Measurements from ENCODE around the gene GVQW3.

The GVQW3 gene

DNA sequence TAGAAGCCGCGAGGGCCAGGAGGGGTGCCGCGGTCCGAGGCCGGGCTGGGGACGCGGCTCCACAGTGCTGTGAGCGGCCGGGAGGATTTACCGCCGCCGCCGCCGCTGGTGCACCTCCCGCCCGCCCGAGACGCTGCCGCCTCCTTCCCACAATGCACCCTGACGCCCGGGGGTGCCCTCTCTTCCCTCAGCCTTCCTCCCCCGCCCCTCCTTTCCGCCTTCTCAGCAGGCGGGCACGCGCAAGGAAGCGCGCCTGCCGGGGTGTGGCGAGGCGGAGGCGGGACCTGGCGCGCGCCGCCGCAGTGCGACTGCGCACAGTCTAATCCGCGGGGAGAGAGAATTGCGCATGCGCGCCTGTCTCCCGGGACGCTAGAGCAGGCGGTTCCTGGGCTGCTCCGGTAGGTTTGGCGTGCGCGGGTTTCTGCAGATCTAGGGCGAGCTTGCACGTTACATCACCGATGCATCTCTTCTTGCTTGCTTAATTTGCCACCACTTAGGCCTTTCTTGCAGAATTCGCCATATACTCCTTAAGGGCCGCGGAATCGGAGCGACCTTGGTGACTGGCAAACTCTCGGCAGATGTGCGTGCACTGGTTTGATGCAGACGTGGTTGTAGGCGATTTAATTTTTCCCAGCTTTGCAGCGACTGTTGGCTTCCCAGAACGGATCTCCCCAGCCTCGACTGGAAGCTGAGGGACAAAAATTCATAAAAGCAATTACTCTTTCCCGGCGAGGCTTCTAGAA, at the start of gene GVQW3, which contains the start of gene THAP12:
Gene GVQW3 (plus strand): TSS at position 347 of the 743 bp plus-strand sequence. CDS start 506 bp downstream, outside the sequence.
Gene THAP12 (minus strand): TSS at position 156 of the 743 bp plus-strand sequence. CDS start 296 bp downstream, outside the sequence.
- no peak for TF ChIP-seq ZNF274 (IDR thresholded peaks at IDR 0.05; ENCODE audit: low read depth, low read length)
- H3K4me3 ChIP-seq (ENCODE audit: low read length) = peak within 1 kb of the TSS; percentile 98

DNA sequence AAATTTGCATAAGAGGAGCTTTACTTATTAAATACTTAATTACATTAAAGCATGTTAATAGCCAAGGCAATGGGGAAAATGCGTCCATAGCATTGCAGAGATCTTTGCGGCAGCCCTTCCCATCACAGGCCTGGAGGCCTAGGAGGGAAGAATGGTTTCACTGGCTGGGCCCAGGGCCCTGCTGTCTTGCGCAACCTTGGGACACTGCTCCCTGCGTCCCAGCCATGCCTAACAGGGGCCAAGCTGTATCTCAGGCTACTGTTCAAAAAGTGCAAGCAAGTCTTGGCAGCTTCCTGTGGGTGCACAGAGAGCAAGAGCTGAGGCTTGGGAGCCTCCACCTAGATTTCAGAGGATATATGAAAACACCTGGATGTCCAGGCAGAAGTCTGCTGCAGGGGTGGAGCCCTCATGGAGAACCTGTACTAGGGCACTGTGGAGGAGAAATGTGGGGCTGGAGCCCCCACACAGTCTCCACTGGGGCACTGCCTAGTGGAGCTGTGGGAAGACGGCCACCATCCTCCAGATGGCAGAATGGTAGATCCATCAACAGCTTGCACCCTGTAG, 46.2 kb upstream of the GVQW3 start:
- TF ChIP-seq ZNF274 (IDR thresholded peaks at IDR 0.05; ENCODE audit: low read depth, low read length) = no peak
- H3K4me3 ChIP-seq (ENCODE audit: low read length) = no peak overlapping the region

DNA sequence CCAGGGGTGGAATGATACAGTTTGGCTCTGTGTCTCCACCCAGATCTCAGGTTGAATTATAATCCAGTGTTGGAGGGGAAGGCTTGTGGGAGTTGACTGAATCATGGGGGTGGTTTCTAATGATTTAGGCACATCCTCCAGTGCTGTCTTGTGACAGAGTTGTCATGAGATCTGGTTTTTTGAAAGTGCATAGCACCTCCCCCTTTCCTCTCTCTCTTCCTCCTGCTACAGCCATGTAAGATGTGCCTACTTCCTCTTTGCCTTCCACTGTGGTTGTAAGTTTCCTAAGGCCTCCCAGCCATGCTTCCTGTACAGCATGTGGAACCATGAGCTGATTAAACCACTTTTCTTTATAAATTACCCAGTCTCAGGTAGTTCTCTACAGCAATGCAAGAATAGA, 45.3 kb upstream of the GVQW3 start:
- TF ChIP-seq ZNF274 (IDR thresholded peaks at IDR 0.05; ENCODE audit: low read depth, low read length) = no peak
- no peak overlapping the region for H3K4me3 ChIP-seq (ENCODE audit: low read length)

DNA sequence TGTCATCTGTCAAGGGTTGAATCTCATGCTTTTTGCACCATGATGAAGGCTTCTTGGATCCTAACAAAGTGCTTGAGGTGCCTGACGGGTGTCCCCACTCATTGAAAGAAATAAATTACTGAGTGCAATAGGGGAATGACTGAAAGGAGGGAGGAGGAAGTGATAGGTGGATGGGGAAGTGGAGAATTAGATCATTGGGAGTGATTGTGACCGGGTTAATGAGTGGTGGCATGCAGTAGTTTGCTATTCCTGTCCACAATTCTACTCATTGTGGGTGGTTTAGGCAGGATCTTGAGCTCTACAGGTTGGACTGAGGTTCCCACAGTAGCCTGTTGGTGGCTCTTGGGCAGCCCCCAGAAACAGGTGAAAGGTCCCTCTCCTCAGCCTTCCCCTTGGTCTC, 44.5 kb upstream of the GVQW3 start:
- no peak overlapping the region for H3K4me3 ChIP-seq (ENCODE audit: low read length)
- no peak for TF ChIP-seq ZNF274 (IDR thresholded peaks at IDR 0.05; ENCODE audit: low read depth, low read length)

DNA sequence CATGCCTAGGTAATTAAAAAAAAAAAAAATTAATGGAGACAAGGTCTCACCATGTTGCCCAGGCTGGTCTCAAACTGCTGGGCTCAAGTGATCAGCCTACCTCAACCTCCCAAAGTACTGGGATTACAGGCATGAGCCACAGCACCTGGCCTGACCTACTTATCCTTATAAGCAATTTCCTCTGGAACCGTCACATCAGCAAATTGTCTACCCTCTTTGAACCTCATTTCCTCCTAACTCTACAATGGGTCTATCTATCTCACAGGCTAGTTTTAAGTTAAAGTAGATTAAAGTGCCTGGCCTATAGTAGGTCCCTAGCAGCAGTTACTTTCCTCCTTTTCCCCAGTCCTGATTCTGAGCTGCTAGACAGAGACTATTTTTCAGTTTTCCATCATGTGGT, 43.7 kb upstream of the GVQW3 start:
- H3K4me3 ChIP-seq (ENCODE audit: low read length) = no peak overlapping the region
- TF ChIP-seq ZNF274 (IDR thresholded peaks at IDR 0.05; ENCODE audit: low read depth, low read length) = no peak

DNA sequence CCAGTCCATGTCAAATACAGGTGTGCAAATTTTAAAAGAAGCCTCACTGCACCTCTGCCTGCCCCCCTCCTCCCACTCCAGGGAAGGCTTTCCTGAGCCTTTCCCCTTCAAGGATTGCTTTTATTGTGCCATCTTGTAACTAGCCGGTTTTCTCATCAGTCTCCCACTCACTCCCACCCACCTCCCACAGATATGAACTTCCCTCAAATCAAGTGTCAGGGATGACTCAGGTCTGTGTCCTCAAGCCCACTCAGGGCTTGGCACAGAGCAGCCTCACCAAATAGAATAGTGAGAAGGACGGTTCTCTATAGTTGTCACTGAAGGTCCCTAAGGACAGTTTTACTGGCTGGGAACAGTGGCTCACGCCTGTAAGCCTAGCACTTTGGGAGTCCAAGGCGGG, 43.2 kb upstream of the GVQW3 start:
- no peak for TF ChIP-seq ZNF274 (IDR thresholded peaks at IDR 0.05; ENCODE audit: low read depth, low read length)
- no peak overlapping the region for H3K4me3 ChIP-seq (ENCODE audit: low read length)

DNA sequence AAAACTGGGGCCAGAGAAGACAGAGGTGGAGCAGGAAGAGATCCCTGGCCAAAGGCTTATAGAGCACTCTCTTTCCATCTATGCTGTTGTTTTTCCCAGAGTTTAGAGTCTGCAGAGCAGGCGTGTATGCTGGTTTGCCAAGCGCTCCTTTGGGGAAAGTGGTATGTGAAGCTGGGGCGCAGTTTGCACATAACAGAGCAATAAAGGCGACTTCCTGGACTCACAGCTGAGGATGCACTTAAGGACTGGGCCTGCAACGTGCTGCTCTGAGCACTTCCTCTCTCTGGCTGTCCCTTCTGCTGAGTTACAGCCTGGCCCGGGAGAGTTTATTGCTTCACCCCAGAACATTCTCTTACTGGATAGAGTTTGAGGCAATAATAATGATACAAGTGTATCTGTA, 41.9 kb upstream of the GVQW3 start:
- no peak overlapping the region for H3K4me3 ChIP-seq (ENCODE audit: low read length)
- no peak for TF ChIP-seq ZNF274 (IDR thresholded peaks at IDR 0.05; ENCODE audit: low read depth, low read length)

DNA sequence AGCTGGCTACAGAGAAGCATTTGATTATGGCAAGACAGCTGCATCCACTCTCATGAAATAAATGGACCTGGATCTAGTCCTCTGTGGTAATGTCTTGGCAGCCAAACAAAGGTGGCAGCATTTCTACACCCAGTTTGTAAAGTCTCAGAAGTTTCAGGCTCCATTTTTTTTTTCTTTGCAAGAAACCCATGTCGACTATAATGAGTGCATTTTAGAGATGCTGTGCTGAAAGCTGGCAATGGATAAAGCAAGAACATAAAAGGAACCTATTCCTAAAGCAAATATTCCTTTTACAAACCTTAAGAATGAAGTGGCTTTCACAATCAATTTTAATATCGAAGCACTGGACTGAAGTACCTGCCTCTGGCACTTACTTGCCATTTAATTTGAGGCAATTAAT, 33.7 kb upstream of the GVQW3 start:
- no peak for TF ChIP-seq ZNF274 (IDR thresholded peaks at IDR 0.05; ENCODE audit: low read depth, low read length)
- H3K4me3 ChIP-seq (ENCODE audit: low read length) = no peak overlapping the region

DNA sequence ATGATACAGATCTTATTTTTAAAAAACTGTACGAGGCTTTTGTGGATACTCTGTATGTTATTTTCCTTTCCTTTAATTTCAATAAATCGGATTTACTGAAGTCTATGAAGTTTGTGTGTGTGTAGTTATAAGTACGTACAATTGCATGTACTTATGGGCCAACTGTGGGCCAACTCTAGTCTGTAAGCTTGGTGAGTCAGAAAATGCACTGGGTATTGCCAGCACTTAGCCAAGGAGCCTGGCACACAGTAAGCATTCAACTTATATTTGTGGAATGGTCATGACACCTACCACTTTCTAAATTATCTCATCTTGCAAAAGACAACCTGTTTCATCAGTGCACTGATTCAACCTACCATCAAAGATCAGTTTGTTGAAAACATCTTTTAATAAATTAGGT, 32.8 kb upstream of the GVQW3 start:
- TF ChIP-seq ZNF274 (IDR thresholded peaks at IDR 0.05; ENCODE audit: low read depth, low read length) = no peak
- H3K4me3 ChIP-seq (ENCODE audit: low read length) = no peak overlapping the region

DNA sequence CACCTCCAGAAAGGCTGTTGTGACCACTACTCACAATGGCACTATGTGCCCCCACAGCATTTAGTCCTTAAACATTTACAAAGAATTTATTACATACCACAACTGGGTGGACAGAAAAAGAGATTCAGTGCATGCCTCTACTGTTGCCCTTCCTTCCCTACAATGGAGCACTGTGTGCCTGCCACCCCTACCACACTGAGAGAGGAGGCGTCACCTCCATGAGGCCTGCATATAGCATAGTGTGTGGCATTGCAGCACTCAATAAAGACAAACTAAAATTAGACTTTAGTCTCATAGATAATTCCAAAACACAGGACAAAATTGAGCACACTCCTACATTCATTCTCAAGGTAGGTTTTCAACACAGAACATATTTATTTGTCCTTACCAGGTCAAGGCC, 26.0 kb upstream of the GVQW3 start:
- no peak for TF ChIP-seq ZNF274 (IDR thresholded peaks at IDR 0.05; ENCODE audit: low read depth, low read length)
- no peak overlapping the region for H3K4me3 ChIP-seq (ENCODE audit: low read length)

DNA sequence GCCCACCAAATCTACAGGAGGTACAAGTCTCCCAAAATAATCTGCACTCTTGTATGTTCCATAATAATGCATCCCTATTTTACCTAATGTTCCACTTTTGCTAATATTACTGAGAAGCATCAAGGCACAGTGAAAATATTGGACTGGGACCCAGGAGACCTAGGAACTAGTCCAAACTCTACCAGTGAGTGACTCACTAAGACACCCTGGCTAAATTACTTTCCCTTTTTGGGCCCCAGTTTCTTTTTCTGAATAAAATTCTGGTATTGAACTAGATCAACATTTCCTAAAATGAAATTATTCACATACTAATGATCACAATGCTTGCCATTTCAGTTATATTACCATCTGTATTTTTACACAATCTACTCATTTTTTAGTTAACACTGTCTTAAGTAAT, 19.7 kb upstream of the GVQW3 start:
- TF ChIP-seq ZNF274 (IDR thresholded peaks at IDR 0.05; ENCODE audit: low read depth, low read length) = no peak
- no peak overlapping the region for H3K4me3 ChIP-seq (ENCODE audit: low read length)

DNA sequence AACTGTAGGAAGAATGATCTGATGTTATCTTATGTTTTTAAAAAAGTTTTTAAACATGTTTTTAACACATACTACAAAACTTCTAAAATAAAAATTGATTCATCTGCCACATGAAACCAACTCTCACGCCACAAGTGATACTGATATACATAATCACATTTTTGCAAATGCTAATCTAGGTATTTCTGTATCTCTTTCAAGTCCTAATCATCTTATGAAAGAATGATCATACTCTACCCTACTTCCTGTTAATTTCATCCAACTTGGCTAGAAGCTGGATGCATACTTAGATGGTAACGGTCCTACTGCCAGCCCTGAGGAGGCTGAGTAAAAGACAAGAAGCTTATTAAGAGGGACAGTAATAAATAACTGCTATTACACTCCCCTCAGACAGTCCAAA, 19.3 kb upstream of the GVQW3 start:
- H3K4me3 ChIP-seq (ENCODE audit: low read length) = no peak overlapping the region
- no peak for TF ChIP-seq ZNF274 (IDR thresholded peaks at IDR 0.05; ENCODE audit: low read depth, low read length)

DNA sequence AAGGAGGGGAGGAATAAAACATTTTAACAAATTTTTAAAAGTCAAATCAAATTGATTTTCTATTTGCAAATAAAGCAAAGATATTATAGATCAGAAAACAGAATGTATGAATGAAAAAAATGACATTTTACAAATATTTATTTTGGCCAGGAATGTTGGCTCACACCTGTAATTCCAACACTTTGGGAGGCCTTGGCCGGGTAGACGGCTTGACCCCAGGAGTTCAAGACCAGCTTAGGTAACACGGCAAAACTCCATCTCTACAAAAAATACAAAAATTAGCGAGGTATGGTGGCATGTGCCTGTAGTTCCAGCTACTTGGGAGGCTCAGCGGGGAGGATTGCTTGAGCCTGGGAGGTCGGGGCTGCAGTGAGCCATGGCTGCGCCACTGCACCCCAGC, 18.4 kb upstream of the GVQW3 start:
- H3K4me3 ChIP-seq (ENCODE audit: low read length) = no peak overlapping the region
- TF ChIP-seq ZNF274 (IDR thresholded peaks at IDR 0.05; ENCODE audit: low read depth, low read length) = no peak

DNA sequence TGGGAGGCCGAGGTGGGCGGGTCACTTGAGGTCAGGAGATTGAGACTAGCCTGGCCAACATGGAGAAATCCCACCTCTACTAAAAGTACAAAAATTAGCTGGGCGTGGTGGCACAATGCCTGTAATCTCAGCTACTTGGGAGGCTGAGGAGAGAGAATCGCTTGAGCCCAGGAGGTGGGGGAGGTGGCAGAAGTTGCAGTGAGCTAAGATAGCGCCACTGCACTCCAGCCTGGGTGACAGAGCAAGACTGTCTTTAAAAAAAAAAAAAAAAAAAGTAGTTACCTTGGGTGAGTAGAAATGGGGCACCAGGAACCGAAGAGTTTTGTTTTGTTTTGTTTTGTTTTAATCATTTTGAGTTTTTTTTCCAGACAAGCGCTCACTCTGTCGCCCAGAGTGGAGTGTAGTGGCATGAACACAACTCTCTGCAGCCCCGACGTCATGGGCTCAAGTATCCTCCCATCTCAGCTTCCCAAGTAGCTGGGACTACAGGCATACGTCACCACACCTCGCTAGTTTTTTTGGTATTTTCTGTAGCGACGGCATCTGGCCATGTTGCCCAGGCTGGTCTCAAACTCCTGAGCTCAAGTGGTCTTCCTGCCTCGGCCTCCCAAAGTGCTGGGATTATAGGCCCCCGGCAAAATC, 16.0 kb upstream of the GVQW3 start:
- TF ChIP-seq ZNF274 (IDR thresholded peaks at IDR 0.05; ENCODE audit: low read depth, low read length) = no peak
- no peak overlapping the region for H3K4me3 ChIP-seq (ENCODE audit: low read length)

DNA sequence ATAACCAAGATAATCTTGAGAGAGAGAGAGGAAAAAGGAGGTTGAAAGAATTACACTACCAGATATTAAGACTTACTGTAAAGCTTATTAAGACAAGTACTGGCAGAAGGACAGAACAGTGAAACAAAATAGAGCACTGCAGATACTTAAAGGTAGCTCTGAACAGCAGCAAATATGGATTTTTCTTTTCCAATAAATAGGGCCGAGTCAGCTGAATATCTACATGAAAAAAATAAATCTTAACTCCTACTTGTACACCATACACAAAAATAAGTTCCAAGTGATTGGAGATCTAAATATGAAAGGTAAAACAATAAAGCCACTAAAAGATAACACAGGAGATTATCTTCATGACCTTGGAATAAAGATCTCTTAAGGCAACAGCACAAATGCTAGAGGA, 12.6 kb upstream of the GVQW3 start:
- TF ChIP-seq ZNF274 (IDR thresholded peaks at IDR 0.05; ENCODE audit: low read depth, low read length) = no peak
- H3K4me3 ChIP-seq (ENCODE audit: low read length) = no peak overlapping the region

Data from GM08714 (cell line).